Prostate gland (tissue), 2 donors: Measurements from ENCODE around the gene NLGN2.

Source experiments
- POLR2A ChIP-seq: fragments of 450-650 bp; IDR thresholded peaks from one replicate; pipeline ENCODE4 v1.6.1; 2016; ENCODE audit warnings: antibody characterized with exemption, mild to moderate bottlenecking
- POLR2AphosphoS5 ChIP-seq: sonication (generic); formaldehyde crosslinking; IDR thresholded peaks from one replicate; pipeline ENCODE4 v1.6.1; 2017; ENCODE audit warnings: antibody characterized with exemption
- TF ChIP-seq, protein P1 (sequence below), 4 experiments: fragments of 200-600 bp in 2 of 4; fragments of 450-650 bp in 2 of 4; sonication (generic) in 2 of 4; IDR thresholded peaks; 1 replicate in 3 of 4; 2 replicates in 1 of 4; pipeline ENCODE4 v1.5.1; 2016 to 2019; ENCODE audit warnings: antibody characterized with exemption in 4 of 4, mild to moderate bottlenecking in 2 of 4, moderate library complexity in 2 of 4

DNA sequence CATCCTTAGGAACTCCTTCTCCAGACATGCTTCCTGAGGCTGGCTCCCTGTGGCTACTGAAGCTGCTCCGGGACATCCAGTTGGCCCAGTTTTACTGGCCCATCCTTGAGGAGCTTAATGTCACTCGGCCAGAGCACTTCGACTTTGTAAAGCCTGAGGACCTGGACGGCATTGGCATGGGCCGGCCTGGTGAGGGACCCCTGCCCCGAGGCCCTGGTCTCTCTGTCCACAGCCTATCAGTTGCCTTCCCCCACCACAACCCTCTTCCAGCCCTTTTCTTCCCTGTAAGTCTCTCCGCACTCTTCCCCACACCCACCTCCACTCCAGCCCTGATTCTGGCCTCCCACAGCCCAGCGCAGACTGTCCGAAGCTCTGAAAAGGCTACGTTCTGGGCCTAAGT lies 24.7 kb upstream of the NLGN2 start:
- TF ChIP-seq POLR2A (no peak), POLR2AphosphoS5 (no peak)
- TF ChIP-seq, protein P1, sequence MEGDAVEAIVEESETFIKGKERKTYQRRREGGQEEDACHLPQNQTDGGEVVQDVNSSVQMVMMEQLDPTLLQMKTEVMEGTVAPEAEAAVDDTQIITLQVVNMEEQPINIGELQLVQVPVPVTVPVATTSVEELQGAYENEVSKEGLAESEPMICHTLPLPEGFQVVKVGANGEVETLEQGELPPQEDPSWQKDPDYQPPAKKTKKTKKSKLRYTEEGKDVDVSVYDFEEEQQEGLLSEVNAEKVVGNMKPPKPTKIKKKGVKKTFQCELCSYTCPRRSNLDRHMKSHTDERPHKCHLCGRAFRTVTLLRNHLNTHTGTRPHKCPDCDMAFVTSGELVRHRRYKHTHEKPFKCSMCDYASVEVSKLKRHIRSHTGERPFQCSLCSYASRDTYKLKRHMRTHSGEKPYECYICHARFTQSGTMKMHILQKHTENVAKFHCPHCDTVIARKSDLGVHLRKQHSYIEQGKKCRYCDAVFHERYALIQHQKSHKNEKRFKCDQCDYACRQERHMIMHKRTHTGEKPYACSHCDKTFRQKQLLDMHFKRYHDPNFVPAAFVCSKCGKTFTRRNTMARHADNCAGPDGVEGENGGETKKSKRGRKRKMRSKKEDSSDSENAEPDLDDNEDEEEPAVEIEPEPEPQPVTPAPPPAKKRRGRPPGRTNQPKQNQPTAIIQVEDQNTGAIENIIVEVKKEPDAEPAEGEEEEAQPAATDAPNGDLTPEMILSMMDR (IDR thresholded peaks at IDR 0.05), result no peak
